PFSK-1 (cell line): ENCODE results near the gene DNAJB13.

Source experiments
- FOXP2 ChIP-seq: optimal IDR thresholded peaks from 2 replicates; pipeline ENCODE3; 2011; ENCODE audit warnings: borderline replicate concordance, control low read depth, inconsistent platforms; ENCODE audit not compliant: insufficient read depth; ENCODE audit errors: extremely low read length, extremely low read depth
- POLR2AphosphoS5 ChIP-seq: IDR thresholded peaks from 2 replicates; pipeline ENCODE4 v1.6.1; 2012; ENCODE audit warnings: low read depth, mild to moderate bottlenecking, control low read depth, low read length, moderate library complexity
- SIN3A ChIP-seq: IDR thresholded peaks from 2 replicates; pipeline ENCODE4 v1.6.1; 2012; ENCODE audit warnings: mild to moderate bottlenecking, low read length, moderate library complexity, borderline replicate concordance; ENCODE audit not compliant: insufficient read depth
- TF ChIP-seq, protein P1 (sequence below), 2 experiments: IDR thresholded peaks; 2 replicates each; pipeline versions ENCODE4 v1.6.1 to v1.8.0; 2011 to 2012; ENCODE audit warnings: low read depth in 2 of 2, low read length in 2 of 2, control low read depth in 1 of 2, inconsistent platforms in 1 of 2, mild to moderate bottlenecking in 1 of 2, moderate library complexity in 1 of 2; ENCODE audit not compliant: insufficient read depth in 1 of 2

DNA sequence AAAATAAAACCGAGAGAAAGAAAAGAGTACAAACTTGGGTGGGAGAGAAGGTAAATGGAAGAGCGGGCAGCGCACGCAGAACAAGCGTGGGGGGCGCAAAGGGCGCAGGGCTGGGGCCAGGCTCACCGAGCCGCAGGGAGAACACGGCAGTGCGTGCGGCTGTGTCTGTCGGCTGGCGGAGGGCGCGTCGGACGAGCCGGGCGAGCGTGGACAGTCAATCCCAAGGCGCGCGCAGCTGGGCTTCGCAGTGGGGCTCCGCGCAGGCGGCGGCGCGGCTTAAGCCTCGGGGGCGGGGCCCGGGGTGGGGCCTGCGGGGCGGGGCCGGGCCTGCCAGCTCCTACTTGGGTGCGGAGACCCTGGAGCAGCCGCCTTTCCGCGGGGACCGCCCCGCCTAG, 31.8 kb downstream of the DNAJB13 start, which contains the start of gene UCP2:
- TF ChIP-seq POLR2AphosphoS5 (no peak), SIN3A (no peak), FOXP2 (no peak)
- TF ChIP-seq, protein P1, sequence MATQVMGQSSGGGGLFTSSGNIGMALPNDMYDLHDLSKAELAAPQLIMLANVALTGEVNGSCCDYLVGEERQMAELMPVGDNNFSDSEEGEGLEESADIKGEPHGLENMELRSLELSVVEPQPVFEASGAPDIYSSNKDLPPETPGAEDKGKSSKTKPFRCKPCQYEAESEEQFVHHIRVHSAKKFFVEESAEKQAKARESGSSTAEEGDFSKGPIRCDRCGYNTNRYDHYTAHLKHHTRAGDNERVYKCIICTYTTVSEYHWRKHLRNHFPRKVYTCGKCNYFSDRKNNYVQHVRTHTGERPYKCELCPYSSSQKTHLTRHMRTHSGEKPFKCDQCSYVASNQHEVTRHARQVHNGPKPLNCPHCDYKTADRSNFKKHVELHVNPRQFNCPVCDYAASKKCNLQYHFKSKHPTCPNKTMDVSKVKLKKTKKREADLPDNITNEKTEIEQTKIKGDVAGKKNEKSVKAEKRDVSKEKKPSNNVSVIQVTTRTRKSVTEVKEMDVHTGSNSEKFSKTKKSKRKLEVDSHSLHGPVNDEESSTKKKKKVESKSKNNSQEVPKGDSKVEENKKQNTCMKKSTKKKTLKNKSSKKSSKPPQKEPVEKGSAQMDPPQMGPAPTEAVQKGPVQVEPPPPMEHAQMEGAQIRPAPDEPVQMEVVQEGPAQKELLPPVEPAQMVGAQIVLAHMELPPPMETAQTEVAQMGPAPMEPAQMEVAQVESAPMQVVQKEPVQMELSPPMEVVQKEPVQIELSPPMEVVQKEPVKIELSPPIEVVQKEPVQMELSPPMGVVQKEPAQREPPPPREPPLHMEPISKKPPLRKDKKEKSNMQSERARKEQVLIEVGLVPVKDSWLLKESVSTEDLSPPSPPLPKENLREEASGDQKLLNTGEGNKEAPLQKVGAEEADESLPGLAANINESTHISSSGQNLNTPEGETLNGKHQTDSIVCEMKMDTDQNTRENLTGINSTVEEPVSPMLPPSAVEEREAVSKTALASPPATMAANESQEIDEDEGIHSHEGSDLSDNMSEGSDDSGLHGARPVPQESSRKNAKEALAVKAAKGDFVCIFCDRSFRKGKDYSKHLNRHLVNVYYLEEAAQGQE (IDR thresholded peaks at IDR 0.05; ENCODE audit: insufficient read depth in 1 of 2, low read depth in 2 of 2, low read length in 2 of 2), result no peak
